ENCODE results near the gene HES2.
"Not testable (repeated sequence)": the region's sequence is repeated elsewhere in the genome, so short reads cannot be mapped to it uniquely, and the experiment has no call there.

Gene HES2

GRCh38 chr1:6370006-6370405 lies 49.7 kb downstream of the HES2 start:
- peaks cover 39% of the 10 kb centered on the region for H3K36me3 ChIP-seq
- H3K4me1 ChIP-seq: peaks cover 41% of the 10 kb centered on the region
- no peak overlapping the region for H3K4me3 ChIP-seq
- peaks cover 49% of the 10 kb centered on the region for H3K9me3 ChIP-seq
- H4K20me1 ChIP-seq: 0 out of 2 replicates have a peak, but pooled peaks cover 7% of the 10 kb centered on the region
- no peak for TF ChIP-seq Cebpa-rat (IDR thresholded peaks at IDR 0.05)
- H3K27me3 ChIP-seq: no peaks in the 10 kb centered on the region
- H3K4me2 ChIP-seq: no peak overlapping the region
- H3K27ac ChIP-seq: no peak overlapping the region
- no peak overlapping the region for H3K9ac ChIP-seq

GRCh38 chr1:6367381-6368012 lies 52.2 kb downstream of the HES2 start:
- H3K27me3 ChIP-seq: no peaks in the 10 kb centered on the region
- H3K36me3 ChIP-seq: peaks cover 32% of the 10 kb centered on the region
- TF ChIP-seq Cebpa-rat (IDR thresholded peaks at IDR 0.05): no peak
- peaks cover 30% of the 10 kb centered on the region for H3K4me1 ChIP-seq
- no peak overlapping the region for H3K27ac ChIP-seq
- H4K20me1 ChIP-seq: 0 out of 2 replicates have a peak, but pooled peaks cover 10% of the 10 kb centered on the region
- peaks cover 49% of the 10 kb centered on the region for H3K9me3 ChIP-seq
- H3K4me3 ChIP-seq: no peak overlapping the region
- no peak overlapping the region for H3K9ac ChIP-seq
- no peak overlapping the region for H3K4me2 ChIP-seq

DNA sequence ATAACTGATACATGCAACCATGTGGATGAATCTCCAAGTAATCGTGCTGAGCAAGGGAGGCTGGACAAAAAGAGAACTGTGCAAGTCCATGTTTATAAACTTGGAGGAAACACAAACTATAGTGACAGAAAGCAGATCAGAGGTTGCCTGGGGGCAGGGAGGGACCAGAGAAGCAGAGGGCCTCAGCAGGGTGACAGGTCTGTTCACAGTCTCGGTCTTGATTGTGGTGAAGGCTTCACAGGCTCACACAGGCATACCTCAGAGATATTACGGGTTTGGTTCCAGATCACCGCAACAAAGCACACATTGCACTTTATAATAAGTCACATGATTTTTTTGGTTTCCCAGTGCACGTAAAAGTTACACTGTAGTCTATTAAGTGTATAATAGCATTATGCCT lies 54.7 kb downstream of the HES2 start:
- Histone ChIP-seq H3K4me2 (no peak overlapping the region), H3K27me3 (no peaks in the 10 kb centered on the region), H3K9me3 (peaks cover 36% of the 10 kb centered on the region), H3K4me1 (peaks cover 38% of the 10 kb centered on the region), H3K36me3 (peaks cover 25% of the 10 kb centered on the region), H3K27ac (no peak overlapping the region), H3K4me3 (no peak overlapping the region), H3K9ac (no peak overlapping the region), H4K20me1 (peaks cover 18% of the 10 kb centered on the region; the same call in 1 of the 2 replicates)
- no peak for TF ChIP-seq Cebpa-rat (IDR thresholded peaks at IDR 0.05)

- not testable (repeated sequence) for H3K27me3 ChIP-seq, H3K4me3 ChIP-seq, H3K9ac ChIP-seq, H3K27ac ChIP-seq
- Histone ChIP-seq H3K36me3 (peaks cover 18% of the 10 kb centered on the region), H3K4me2 (peak overlapping the region; percentile 55), H3K4me1 (peaks cover 49% of the 10 kb centered on the region), H3K9me3 (peaks cover 19% of the 10 kb centered on the region), H4K20me1 (peaks cover 22% of the 10 kb centered on the region; the same call in 1 of the 2 replicates)
Measured at GRCh38 chr1:6363085-6363884, 56.4 kb downstream of the HES2 start.

Measured in BLaER1 (cell line).